Mesothelial cell of epicardium (in vitro differentiated cells): Measurements from ENCODE around the gene PRPF8. TPM values are rescaled to one million over a fixed set of nuclear protein-coding genes. Genes with fewer than 3 reads are reported as not detected.
"Not testable (repeated sequence)": the region's sequence is repeated elsewhere in the genome, so short reads cannot be mapped to it uniquely, and the experiment has no call there.

ENCODE experiments used
- DNase-seq, 2 experiments: peaks; one replicate each; pipeline ENCODE4 v3.0.0; 2021; ENCODE audit warnings: low spot score in 2 of 2; ENCODE audit not compliant: unreplicated experiment in 2 of 2
- H3K27ac Mint-ChIP-seq: 2 replicates; pipeline ENCODE4 v1.8.0; 2021; ENCODE audit warnings: mixed read lengths
- H3K27me3 Mint-ChIP-seq: 2 replicates; pipeline ENCODE4 v1.8.0; 2021; ENCODE audit warnings: low read depth, mixed read lengths
- H3K36me3 Mint-ChIP-seq: 2 replicates; pipeline ENCODE4 v1.8.0; 2021; ENCODE audit warnings: mixed read lengths
- H3K4me1 Mint-ChIP-seq: 2 replicates; pipeline ENCODE4 v1.8.0; 2021; ENCODE audit warnings: mixed read lengths
- H3K4me3 Mint-ChIP-seq: 2 replicates; pipeline ENCODE4 v1.8.0; 2021; ENCODE audit warnings: mild to moderate bottlenecking, moderate library complexity, mixed read lengths
- H3K9me3 Mint-ChIP-seq: 2 replicates; pipeline ENCODE4 v1.8.0; 2021; ENCODE audit warnings: mixed read lengths
- CTCF ChIP-seq: fragments of 200-600 bp; sonication (generic); IDR thresholded peaks from one replicate; pipeline ENCODE4 v1.5.0; 2021; ENCODE audit warnings: antibody characterized with exemption; ENCODE audit not compliant: unreplicated experiment
- total RNA-seq: library from RNA; stranded (reverse); gene quantifications from 3 replicates; pipeline ENCODE4 v1.2.1, GENCODE V29; 2021

Gene PRPF8
- total RNA-seq, 1 donor from 2014 or later = 354 TPM

DNA sequence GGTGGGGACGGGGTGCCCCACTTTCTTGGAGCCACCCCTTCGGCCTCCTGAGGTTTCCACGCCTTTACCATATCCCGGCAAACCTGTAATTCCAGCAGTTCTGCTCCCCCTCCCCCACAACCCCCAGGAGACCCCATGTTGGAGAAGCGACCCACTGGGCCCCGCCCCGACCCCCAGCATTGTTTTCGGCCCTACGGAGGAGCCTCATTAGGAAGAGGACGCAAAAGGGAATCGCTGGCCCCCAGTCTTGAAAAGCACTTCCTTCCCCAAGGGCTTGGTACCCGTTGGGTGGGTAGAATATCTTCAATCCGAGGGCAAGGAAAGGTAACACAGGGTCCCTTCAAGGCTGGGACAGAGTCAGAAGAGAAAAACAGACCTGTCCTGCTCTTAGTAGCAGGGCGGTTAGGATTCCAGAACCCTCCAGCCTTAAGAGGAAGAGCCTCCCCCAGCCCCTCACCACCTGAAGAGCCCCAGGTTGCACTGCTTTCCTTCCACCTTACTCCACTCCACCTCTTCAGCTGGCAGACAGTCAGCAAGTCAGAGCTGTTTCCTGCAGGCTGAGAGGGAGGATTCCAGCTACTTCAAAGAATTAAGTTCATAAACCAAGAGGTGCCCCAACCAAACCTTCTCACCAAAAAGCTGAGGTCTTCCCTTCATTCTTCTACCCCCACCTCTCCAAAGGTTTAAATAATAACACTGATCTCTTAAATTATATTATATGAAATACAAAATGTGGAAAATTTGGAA is 26.3 kb upstream of the PRPF8 start:
- Mint-ChIP-seq H3K27me3 (no peaks in the 10 kb centered on the region), H3K27ac (peak overlapping the region; percentile 89), H3K36me3 (peaks cover 6% of the 10 kb centered on the region), H3K9me3 (no peaks in the 10 kb centered on the region), H3K4me3 (peak overlapping the region; percentile 72), H3K4me1 (peaks cover 48% of the 10 kb centered on the region)
- DNase-seq = no peak
- no peak for TF ChIP-seq CTCF

DNA sequence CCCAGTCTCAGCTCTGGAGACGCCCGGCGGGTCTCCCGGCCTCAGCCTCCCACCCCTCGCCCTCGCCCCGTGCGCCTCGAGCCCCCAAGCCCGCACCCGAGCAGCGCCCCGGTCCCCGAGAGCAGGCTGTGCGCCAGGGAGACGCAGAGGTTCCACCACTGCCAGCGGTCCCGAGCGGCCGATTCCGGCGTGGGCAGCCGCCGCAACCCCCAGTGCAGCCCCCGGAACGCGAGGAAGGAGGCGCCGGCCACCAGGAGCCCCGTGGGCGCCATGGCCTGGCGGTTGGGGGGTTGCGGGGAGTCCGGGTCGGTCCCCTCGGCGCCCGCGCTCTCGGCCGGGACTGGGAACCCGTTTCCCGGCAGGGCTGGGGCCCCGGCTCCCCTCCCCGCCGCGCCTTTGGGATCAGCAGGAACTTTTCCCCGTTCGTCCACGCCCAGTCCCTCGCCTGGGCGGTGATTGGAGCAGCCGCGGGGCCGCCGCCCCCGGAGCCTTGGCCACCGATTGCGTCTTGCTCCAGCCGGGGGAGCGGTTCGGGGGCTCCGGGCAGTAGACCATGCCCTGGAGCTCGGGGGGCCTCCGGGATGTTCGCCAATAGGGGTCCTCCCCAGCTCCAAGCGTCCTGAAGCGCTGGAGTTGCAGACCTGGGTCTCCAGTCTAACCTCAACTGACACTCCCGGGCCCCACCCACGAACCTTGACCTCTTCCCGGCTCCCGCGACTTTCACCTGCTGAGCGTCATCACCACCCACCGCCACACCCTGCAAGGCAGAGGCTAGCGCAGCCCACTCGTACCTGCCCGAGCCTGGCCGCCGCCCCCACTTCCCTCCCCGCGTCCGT is 25.5 kb upstream of the PRPF8 start, which contains the start of gene TLCD2:
TLCD2 (minus strand) TSS at position 407 of the 836 bp plus-strand sequence; CDS start at position 272, 135 bp downstream.
- peak; percentile 53 to 77 for DNase-seq
- H3K27ac Mint-ChIP-seq = peak within 1 kb of the TSS; percentile 89

DNA sequence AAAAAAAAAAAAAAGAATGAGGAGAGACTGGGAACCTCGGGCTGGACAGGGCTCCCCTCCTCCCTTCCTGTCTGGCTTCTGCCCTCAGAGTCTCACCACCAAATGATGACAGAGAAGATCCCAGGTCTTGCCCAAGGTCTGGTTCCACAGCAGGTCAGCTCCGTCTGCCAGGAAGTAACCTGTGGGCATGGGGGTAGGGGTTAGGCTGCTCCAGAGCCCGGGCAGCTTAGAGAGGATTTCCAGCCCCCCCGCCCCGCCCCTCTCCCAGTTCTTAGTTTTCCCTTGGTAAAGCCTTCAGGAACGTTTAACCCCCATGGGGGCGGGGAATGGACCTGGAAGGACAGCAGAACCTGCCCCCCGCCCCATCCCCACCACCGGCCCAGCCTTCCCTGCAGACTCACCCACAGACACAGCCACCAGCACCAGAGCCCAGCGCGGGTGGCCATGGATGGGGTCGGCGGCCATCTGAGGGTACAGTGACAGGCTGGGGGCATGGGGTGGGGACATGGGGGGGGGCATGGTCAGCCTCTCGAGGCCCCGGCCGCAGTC is 24.8 kb upstream of the PRPF8 start:
- no peak for DNase-seq
- Mint-ChIP-seq H3K36me3 (peaks cover 6% of the 10 kb centered on the region), H3K4me1 (peaks cover 43% of the 10 kb centered on the region), H3K27ac (no peak overlapping the region), H3K9me3 (no peaks in the 10 kb centered on the region), H3K4me3 (peak overlapping the region; percentile 58), H3K27me3 (no peaks in the 10 kb centered on the region)
- TF ChIP-seq CTCF = no peak

More for the DNA sequence above, 25.5 kb upstream of the PRPF8 start, which contains the start of gene TLCD2:
- Mint-ChIP-seq H3K4me1 (peaks cover 48% of the 10 kb centered on the region), H3K9me3 (no peaks in the 10 kb centered on the region), H3K4me3 (peak within 1 kb of the TSS; percentile 72), H3K27me3 (no peaks in the 10 kb centered on the region), H3K36me3 (peaks cover 6% of the 10 kb centered on the region)
- no peak for TF ChIP-seq CTCF

GRCh38 chr17:1708791-1709346 is 24.2 kb upstream of the PRPF8 start:
- not testable (repeated sequence) for H3K27ac Mint-ChIP-seq, H3K9me3 Mint-ChIP-seq, H3K36me3 Mint-ChIP-seq, H3K27me3 Mint-ChIP-seq, DNase-seq
- peak overlapping the region; percentile 58 for H3K4me3 Mint-ChIP-seq
- peaks cover 37% of the 10 kb centered on the region for H3K4me1 Mint-ChIP-seq

GRCh38 chr17:1707107-1707506 is 22.4 kb upstream of the PRPF8 start:
- Mint-ChIP-seq H3K4me1 (peaks cover 21% of the 10 kb centered on the region), H3K9me3 (no peaks in the 10 kb centered on the region), H3K27me3 (no peaks in the 10 kb centered on the region), H3K4me3 (no peak overlapping the region), H3K36me3 (peaks cover 5% of the 10 kb centered on the region), H3K27ac (peak overlapping the region; percentile 26)
- TF ChIP-seq CTCF = no peak
- no peak for DNase-seq
